ENCODE data around the gene SAT2.
"Not testable (repeated sequence)": the region's sequence is repeated elsewhere in the genome, so short reads cannot be mapped to it uniquely, and the experiment has no call there.

Gene SAT2

DNA sequence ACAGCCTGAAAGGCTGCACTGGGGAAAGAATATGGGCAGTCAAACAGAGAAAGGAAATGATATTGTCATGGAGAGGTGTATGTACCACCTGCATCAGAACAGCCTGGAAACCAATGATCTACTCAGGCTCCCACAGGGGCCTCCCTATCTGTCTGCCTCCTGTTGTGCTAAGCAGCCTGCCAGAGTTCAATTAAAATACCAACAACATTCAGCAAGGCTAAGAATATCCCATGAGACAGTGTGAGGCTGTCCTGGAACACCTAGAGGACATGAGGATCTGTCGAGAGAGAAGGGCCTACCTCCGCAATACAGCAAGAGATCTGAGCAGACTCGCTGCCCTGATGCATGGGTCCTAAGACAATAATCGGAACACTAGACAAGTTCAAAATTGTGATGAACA, 21.3 kb downstream of the SAT2 start:
- no peak for TF ChIP-seq CTCF (conservative IDR thresholded peaks at IDR 0.05)
- H3K27ac ChIP-seq, result no peak overlapping the region

- not testable (repeated sequence) for H3K27ac ChIP-seq
These were observed 30.1 kb downstream of the SAT2 start for GRCh38 chr17:7597561-7597960.

DNA sequence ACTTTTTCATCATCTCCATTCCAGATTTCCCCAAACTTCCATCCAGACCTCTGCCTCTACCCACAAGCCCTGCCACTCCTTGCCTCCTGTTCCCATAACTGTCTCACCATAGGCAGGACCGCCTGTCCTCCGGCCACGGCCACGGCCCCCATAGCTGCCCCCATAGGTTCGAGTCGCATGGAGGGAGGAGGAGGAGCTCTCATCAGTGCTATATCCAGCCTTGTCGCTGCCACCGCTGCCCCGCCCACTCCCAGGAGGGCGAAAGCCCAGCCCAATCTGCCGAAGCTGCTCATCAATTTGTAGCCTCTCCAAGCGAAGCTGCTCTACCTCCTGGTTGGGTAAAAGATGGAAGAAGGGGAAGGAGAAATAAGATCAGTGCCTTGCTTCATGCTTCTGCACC, 34.3 kb downstream of the SAT2 start:
- H3K27ac ChIP-seq, result no peak overlapping the region
- TF ChIP-seq CTCF (conservative IDR thresholded peaks at IDR 0.05), result no peak

DNA sequence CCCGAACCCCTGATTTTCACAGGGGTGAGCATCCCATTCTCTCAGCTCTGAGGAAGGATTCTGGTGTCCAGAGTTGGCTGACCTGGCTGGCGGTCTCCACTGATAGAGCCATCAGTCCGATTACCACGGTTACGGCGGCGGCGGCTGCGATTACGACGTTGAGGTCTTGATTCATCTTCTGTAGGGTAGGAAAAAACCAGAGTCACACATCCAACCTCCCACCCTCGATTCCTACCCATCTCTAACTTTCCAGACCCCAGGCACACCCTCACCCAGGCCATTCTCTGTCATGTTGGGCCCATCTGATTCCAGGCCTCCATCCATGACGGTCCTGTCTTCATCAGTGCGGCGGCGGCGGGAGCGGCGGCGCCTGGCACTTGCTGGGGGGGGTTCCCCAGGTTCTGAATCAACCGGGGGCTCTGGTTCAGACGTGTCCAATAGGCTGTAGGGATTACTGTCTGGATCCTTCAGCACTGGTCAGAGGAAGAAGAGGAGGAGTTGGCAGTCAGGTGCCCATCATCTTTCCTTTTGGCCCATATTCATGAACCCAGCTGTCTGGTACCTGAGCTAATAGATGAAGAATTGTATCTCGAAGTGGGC, 35.1 kb downstream of the SAT2 start:
- TF ChIP-seq CTCF (conservative IDR thresholded peaks at IDR 0.05), result no peak
- no peak overlapping the region for H3K27ac ChIP-seq

DNA sequence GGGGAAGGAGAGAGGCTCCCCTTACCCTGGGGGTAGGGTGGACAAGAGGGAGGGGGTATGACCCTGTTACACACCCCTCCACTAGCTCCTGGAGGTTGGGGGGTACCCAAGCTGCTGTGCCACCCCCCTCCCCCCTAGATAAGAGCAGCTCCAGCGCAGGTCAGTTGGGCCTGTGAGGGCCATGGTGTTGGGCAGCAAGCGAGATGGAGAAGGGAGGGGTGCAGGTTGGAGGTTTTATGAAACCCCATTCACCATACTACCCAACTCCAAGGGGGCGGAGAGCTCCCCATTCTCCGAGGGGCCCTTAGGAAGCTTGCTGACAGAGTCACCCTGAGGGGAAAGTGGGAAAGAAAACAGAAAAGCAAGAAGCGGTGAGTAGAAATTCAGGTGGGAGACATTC, 36.0 kb downstream of the SAT2 start:
- no peak overlapping the region for H3K27ac ChIP-seq
- no peak for TF ChIP-seq CTCF (conservative IDR thresholded peaks at IDR 0.05)

- no peak for TF ChIP-seq CTCF (conservative IDR thresholded peaks at IDR 0.05)
- H3K27ac ChIP-seq, result no peak overlapping the region
These were observed 36.9 kb downstream of the SAT2 start for GRCh38 chr17:7590743-7591142.

- TF ChIP-seq CTCF (conservative IDR thresholded peaks at IDR 0.05), result no peak
- no peak within 1 kb of the TSS for H3K27ac ChIP-seq
These were observed 37.5 kb downstream of the SAT2 start, which contains the start of gene SOX15 for GRCh38 chr17:7589891-7590691. Gene SOX15, minus strand, starts transcription at chr17:7590094. Its CDS starts 418 bp downstream, at chr17:7589676.

Measured in VCaP (cell line).